ENCODE measurements around the gene DCDC1.

The DCDC1 gene

GRCh38 chr11:30914143-30914762 lies 455.3 kb downstream of the DCDC1 start:
- TF ChIP-seq TAF1 (IDR thresholded peaks at IDR 0.05; ENCODE audit: borderline replicate concordance, insufficient read depth, low read length) (no peak), REST (IDR thresholded peaks at IDR 0.05; ENCODE audit: insufficient read depth in 1 of 2, low read depth in 2 of 2, low read length in 2 of 2) (no peak), POLR2AphosphoS5 (IDR thresholded peaks at IDR 0.05; ENCODE audit: low read depth, low read length) (no peak), FOXP2 (optimal IDR thresholded peaks at IDR 0.05; ENCODE audit: borderline replicate concordance, extremely low read depth, extremely low read length, insufficient read depth) (no peak), SIN3A (IDR thresholded peaks at IDR 0.05; ENCODE audit: borderline replicate concordance, insufficient read depth, low read length) (no peak)

GRCh38 chr11:30911247-30911646 lies 458.3 kb downstream of the DCDC1 start:
- TF ChIP-seq REST (IDR thresholded peaks at IDR 0.05; ENCODE audit: insufficient read depth in 1 of 2, low read depth in 2 of 2, low read length in 2 of 2) (no peak), SIN3A (IDR thresholded peaks at IDR 0.05; ENCODE audit: borderline replicate concordance, insufficient read depth, low read length) (no peak), FOXP2 (optimal IDR thresholded peaks at IDR 0.05; ENCODE audit: borderline replicate concordance, extremely low read depth, extremely low read length, insufficient read depth) (no peak), POLR2AphosphoS5 (IDR thresholded peaks at IDR 0.05; ENCODE audit: low read depth, low read length) (no peak), TAF1 (IDR thresholded peaks at IDR 0.05; ENCODE audit: borderline replicate concordance, insufficient read depth, low read length) (no peak)

- TF ChIP-seq REST (IDR thresholded peaks at IDR 0.05; ENCODE audit: insufficient read depth in 1 of 2, low read depth in 2 of 2, low read length in 2 of 2) (no peak), TAF1 (IDR thresholded peaks at IDR 0.05; ENCODE audit: borderline replicate concordance, insufficient read depth, low read length) (no peak), FOXP2 (optimal IDR thresholded peaks at IDR 0.05; ENCODE audit: borderline replicate concordance, extremely low read depth, extremely low read length, insufficient read depth) (no peak), SIN3A (IDR thresholded peaks at IDR 0.05; ENCODE audit: borderline replicate concordance, insufficient read depth, low read length) (no peak), POLR2AphosphoS5 (IDR thresholded peaks at IDR 0.05; ENCODE audit: low read depth, low read length) (no peak)
Observed at GRCh38 chr11:30908857-30909256, 460.7 kb downstream of the DCDC1 start.

- TF ChIP-seq SIN3A (IDR thresholded peaks at IDR 0.05; ENCODE audit: borderline replicate concordance, insufficient read depth, low read length) = no peak
- TF ChIP-seq REST (IDR thresholded peaks at IDR 0.05; ENCODE audit: insufficient read depth in 1 of 2, low read depth in 2 of 2, low read length in 2 of 2) = no peak
- TF ChIP-seq POLR2AphosphoS5 (IDR thresholded peaks at IDR 0.05; ENCODE audit: low read depth, low read length) = no peak
- TF ChIP-seq FOXP2 (optimal IDR thresholded peaks at IDR 0.05; ENCODE audit: borderline replicate concordance, extremely low read depth, extremely low read length, insufficient read depth) = no peak
- TF ChIP-seq TAF1 (IDR thresholded peaks at IDR 0.05; ENCODE audit: borderline replicate concordance, insufficient read depth, low read length) = no peak
Observed at GRCh38 chr11:30908272-30908671, 461.3 kb downstream of the DCDC1 start.

Measured in PFSK-1 (cell line).